Thyroid gland (tissue), 4 donors: Measurements from ENCODE around the gene NYNRIN. TPM values are rescaled to one million over a fixed set of nuclear protein-coding genes. Genes with fewer than 3 reads are reported as not detected.

ENCODE experiments used
- DNase-seq, 2 donors: peaks; one replicate each; pipeline ENCODE4 v3.0.0-alpha.2; 2019
- H3K27ac ChIP-seq, 3 donors: fragments of 200-600 bp; sonication (generic); 1 replicate in 2 of 3; 2 replicates in 1 of 3; pipeline ENCODE4 v1.5.1; 2016 to 2019; ENCODE audit warnings: mild to moderate bottlenecking in 1 of 3, moderate library complexity in 1 of 3
- H3K27me3 ChIP-seq: fragments of 200-600 bp; sonication (generic); one replicate; pipeline ENCODE4 v1.5.1; 2019
- H3K36me3 ChIP-seq, 2 donors: fragments of 200-600 bp; sonication (generic); one replicate each; pipeline ENCODE4 v1.5.1; 2016 to 2019
- H3K4me1 ChIP-seq, 2 donors: fragments of 200-600 bp; sonication (generic); one replicate each; pipeline ENCODE4 v1.5.1; 2017 to 2019
- H3K4me3 ChIP-seq, 3 donors: fragments of 200-600 bp; sonication (generic); replicated peaks in 1 of 3; 1 replicate in 2 of 3; 2 replicates in 1 of 3; pipeline ENCODE4 v1.5.1; 2016; ENCODE audit warnings: mild to moderate bottlenecking in 1 of 3
- H3K9me3 ChIP-seq: fragments of 200-600 bp; sonication (generic); one replicate; pipeline ENCODE4 v1.5.1; 2017
- POLR2A ChIP-seq, 2 donors: fragments of 450-650 bp; IDR thresholded peaks; one replicate each; pipeline ENCODE4 v1.6.1; 2017; ENCODE audit warnings: antibody characterized with exemption in 2 of 2, mild to moderate bottlenecking in 2 of 2, moderate library complexity in 1 of 2
- WGBS, 2 donors: methylation state at CpG; one replicate each; pipeline ENCODE4 v1.1.5; 2017; 5-methylcytosine and 5-hydroxymethylcytosine counted together
- intact Hi-C: fragments of 100-400 bp; cut with DNase I; formaldehyde crosslinking; loops from one replicate; pipeline ENCODE4 v1.15.1; 2023
- total RNA-seq, 4 donors: library from RNA; depleted of rRNA; stranded (reverse); fragments of >200 nt; gene quantifications; one replicate each; pipeline ENCODE4 v1.2.3, GENCODE V29; 2016
- TF ChIP-seq, protein P1 (sequence below), 6 experiments: fragments of 200-600 bp in 3 of 6; fragments of 450-650 bp in 3 of 6; sonication (generic) in 3 of 6; IDR thresholded peaks; one replicate each; pipeline ENCODE4 v1.5.1; 2016 to 2019; ENCODE audit warnings: antibody characterized with exemption in 6 of 6, mild to moderate bottlenecking in 2 of 6, inconsistent platforms in 1 of 6, moderate library complexity in 1 of 6

The NYNRIN gene
- total RNA-seq, 4 donors from 2014 or later = 11.7 to 19.9 (median 12.3) TPM

DNA sequence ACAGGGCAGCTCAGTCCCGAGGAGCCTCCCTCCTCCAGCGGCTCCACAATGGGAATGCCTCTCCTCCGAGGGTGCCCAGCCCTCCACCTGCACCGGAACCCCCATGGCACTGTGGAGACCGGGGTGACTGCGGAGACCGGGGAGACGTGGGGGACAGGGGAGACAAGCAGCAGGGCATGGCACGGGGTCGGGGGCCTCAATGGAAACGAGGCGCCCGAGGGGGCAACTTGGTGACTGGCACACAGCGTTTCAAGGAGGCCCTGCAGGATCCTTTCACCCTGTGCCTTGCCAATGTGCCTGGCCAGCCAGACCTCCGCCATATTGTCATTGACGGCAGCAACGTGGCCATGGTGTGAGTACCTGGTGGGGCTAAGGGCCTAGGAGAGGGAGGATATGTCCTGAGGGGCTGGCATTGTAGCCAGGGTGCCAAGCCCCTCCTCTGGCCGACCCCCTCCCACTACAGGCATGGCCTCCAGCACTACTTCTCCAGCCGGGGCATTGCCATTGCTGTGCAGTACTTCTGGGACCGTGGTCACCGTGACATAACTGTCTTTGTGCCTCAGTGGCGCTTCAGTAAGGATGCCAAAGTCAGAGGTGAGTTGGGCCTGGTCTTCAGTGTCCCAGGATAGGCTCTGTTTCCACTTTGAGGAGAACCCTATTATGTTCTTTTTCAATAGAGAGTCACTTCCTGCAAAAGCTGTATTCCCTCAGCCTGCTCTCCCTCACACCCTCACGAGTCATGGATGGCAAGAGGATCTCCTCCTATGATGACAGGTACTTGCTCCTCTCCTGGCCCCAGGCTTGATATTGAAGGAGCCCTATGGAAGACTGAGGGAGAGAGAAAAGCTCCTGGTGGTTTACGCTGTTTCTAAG lies 33.7 kb downstream of the NYNRIN start:
- Histone ChIP-seq H3K27me3 (no peaks in the 10 kb centered on the region), H3K4me1 (peaks cover 23 to 56% of the 10 kb centered on the region in 2 donors), H3K27ac (peak overlapping the region in 2 of 3 donors; percentile 43 to 95), H3K9me3 (no peaks in the 10 kb centered on the region), H3K4me3 (no peak overlapping the region), H3K36me3 (peaks cover 25 to 29% of the 10 kb centered on the region in 2 donors)
- 87 to 89% methylated on average over 22 to 24 of the region's 24 CpGs for WGBS, 2 donors
- no peak for TF ChIP-seq POLR2A (IDR thresholded peaks at IDR 0.05)
- TF ChIP-seq, protein P1, sequence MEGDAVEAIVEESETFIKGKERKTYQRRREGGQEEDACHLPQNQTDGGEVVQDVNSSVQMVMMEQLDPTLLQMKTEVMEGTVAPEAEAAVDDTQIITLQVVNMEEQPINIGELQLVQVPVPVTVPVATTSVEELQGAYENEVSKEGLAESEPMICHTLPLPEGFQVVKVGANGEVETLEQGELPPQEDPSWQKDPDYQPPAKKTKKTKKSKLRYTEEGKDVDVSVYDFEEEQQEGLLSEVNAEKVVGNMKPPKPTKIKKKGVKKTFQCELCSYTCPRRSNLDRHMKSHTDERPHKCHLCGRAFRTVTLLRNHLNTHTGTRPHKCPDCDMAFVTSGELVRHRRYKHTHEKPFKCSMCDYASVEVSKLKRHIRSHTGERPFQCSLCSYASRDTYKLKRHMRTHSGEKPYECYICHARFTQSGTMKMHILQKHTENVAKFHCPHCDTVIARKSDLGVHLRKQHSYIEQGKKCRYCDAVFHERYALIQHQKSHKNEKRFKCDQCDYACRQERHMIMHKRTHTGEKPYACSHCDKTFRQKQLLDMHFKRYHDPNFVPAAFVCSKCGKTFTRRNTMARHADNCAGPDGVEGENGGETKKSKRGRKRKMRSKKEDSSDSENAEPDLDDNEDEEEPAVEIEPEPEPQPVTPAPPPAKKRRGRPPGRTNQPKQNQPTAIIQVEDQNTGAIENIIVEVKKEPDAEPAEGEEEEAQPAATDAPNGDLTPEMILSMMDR (IDR thresholded peaks at IDR 0.05) = no peak
- no peak for DNase-seq
- intact Hi-C loops = loop anchor here (10.0 kb wide), 1 partner anchor 198 kb away; the partner anchor contains the start of genes GMPR2 and NEDD8

DNA sequence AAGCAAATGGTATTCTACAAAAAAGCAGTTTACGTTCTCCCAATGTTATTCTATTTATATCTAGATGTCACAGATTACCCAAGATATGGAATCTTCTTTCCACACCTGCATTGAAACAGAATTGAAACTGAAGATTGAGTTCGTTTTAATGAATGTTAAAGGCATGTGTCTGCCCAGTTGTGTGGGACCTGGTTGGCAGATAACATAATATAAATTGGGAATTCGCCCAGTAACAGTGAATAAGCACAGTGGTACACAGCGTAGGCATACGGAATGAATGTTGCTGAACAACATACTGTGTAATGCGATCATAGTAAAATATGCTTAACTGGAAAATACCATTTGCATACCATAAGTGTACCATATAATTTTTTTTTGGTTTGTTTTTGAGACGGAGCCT lies 35.2 kb downstream of the NYNRIN start:
- no peaks in the 10 kb centered on the region for H3K27me3 ChIP-seq
- peaks cover 23 to 61% of the 10 kb centered on the region in 2 donors for H3K4me1 ChIP-seq
- no peaks in the 10 kb centered on the region for H3K9me3 ChIP-seq
- intact Hi-C loops = loop anchor here (10.0 kb wide), 1 partner anchor 199 kb away; the partner anchor contains the start of genes GMPR2 and NEDD8
- H3K36me3 ChIP-seq = peaks cover 33 to 39% of the 10 kb centered on the region in 2 donors
- TF ChIP-seq, protein P1 (IDR thresholded peaks at IDR 0.05) = no peak
- no peak for TF ChIP-seq POLR2A (IDR thresholded peaks at IDR 0.05)
- no peak overlapping the region for H3K4me3 ChIP-seq
- H3K27ac ChIP-seq = no peak overlapping the region
- no peak for DNase-seq
- 87 to 90% methylated on average over 7 of the region's 7 CpGs for WGBS, 2 donors

DNA sequence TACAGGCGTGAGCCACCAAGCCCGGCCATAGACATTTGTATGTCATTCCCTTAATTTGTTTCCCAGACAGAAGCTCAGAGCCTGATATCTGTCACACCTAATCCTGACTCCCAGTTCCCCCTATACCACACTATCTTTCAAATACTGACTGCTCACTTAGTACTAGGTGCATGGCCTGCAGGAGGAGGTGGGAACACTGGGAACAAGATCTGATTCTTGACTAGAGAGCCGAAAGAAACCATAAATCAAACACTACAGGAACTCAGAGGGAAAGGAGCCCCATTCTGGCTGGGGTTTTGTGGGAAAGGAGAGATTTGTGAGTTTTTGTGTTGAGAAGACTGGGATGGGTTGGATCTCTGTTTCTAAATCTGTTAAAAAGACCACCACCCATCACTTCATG lies 35.9 kb downstream of the NYNRIN start:
- peak overlapping the region in 1 of 3 donors; percentile 46 for H3K27ac ChIP-seq
- H3K4me1 ChIP-seq = peaks cover 18 to 55% of the 10 kb centered on the region in 2 donors
- intact Hi-C loops = loop anchor here (10.0 kb wide), 1 partner anchor 200 kb away; the partner anchor contains the start of genes GMPR2 and NEDD8
- H3K9me3 ChIP-seq = no peaks in the 10 kb centered on the region
- H3K4me3 ChIP-seq = no peak overlapping the region
- 87 to 96% methylated on average over 3 of the region's 3 CpGs for WGBS, 2 donors
- no peak for DNase-seq
- H3K36me3 ChIP-seq = peaks cover 36 to 45% of the 10 kb centered on the region in 2 donors
- H3K27me3 ChIP-seq = no peaks in the 10 kb centered on the region
- TF ChIP-seq POLR2A (IDR thresholded peaks at IDR 0.05) = no peak

DNA sequence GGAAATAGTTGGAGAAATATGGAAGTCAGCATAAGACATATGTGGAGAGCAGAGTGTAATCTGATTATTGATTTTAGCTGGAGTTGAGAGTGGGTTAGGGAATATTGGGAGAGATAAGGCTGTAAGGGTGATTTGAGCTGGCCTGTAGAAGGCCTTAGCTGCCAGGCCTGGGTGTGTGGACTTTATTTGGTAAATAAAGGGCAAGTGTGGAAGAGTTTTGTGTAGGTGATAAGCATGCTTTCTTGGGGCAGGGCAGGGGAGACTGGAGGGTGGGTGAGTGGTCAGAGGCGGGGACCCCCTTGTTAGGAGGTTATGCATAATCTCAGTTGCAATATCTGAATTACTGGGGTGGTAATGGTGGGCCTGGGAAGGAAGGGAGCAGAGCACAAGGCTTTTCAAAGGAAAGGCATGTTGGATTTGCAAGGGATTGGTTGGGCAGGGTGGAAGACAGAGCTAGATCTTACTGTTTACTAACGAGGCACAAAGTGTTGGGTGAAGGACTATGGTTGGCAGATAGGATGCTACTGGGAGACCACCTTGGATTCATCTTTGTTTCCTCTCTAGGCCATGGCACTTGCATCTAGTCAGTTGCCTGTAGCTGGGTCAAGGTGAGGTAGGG lies 36.5 kb downstream of the NYNRIN start:
- intact Hi-C loops = loop anchor here (10.0 kb wide), 1 partner anchor 200 kb away; the partner anchor contains the start of genes GMPR2 and NEDD8
- 84 to 88% methylated on average over 2 of the region's 2 CpGs for WGBS, 2 donors
- H3K27me3 ChIP-seq = no peaks in the 10 kb centered on the region
- no peak for DNase-seq
- H3K36me3 ChIP-seq = peaks cover 43 to 51% of the 10 kb centered on the region in 2 donors
- H3K4me1 ChIP-seq = peaks cover 18 to 55% of the 10 kb centered on the region in 2 donors
- no peak overlapping the region for H3K4me3 ChIP-seq
- no peaks in the 10 kb centered on the region for H3K9me3 ChIP-seq
- H3K27ac ChIP-seq = peak overlapping the region in 2 of 3 donors; percentile 19 to 46
- TF ChIP-seq POLR2A (IDR thresholded peaks at IDR 0.05) = no peak
- TF ChIP-seq, protein P1 (IDR thresholded peaks at IDR 0.05) = no peak

DNA sequence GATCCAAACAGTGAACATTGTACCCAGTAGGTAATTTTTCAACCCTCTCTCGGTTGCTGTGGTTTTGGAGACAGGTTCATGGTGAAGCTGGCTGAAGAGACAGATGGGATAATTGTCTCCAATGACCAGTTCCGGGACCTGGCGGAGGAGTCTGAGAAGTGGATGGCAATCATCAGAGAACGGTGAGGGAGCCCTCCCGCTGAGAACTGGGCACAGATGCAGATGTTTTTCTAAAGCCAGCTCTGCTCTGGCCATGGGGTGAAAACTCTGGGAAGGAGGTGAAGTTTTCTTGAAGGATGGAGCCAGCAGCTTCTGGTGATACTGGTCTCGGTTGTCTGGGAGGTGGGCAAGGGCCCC lies 37.2 kb downstream of the NYNRIN start:
- H3K27ac ChIP-seq = peak overlapping the region; percentile 23 to 46 (median 39)
- peaks cover 13 to 50% of the 10 kb centered on the region in 2 donors for H3K4me1 ChIP-seq
- intact Hi-C loops = loop anchor here (2.0 to 10.0 kb wide), 2 partner anchors 101 to 201 kb away; partner anchors contain the start of genes ADCY4, GMPR2 and NEDD8
- H3K9me3 ChIP-seq = no peaks in the 10 kb centered on the region
- DNase-seq = no peak
- peaks cover 48 to 53% of the 10 kb centered on the region in 2 donors for H3K36me3 ChIP-seq
- TF ChIP-seq POLR2A (IDR thresholded peaks at IDR 0.05) = no peak
- TF ChIP-seq, protein P1 (IDR thresholded peaks at IDR 0.05) = no peak
- no peaks in the 10 kb centered on the region for H3K27me3 ChIP-seq
- WGBS, 2 donors = 47 to 51% methylated on average over 6 of the region's 6 CpGs
- no peak overlapping the region for H3K4me3 ChIP-seq
